HepG2 (cell line): ENCODE measurements around the gene XKR7. TPM values are rescaled to one million over a fixed set of nuclear protein-coding genes. Genes with fewer than 3 reads are reported as not detected.

Experiments used
- ATF3 ChIP-seq: sonication (generic); formaldehyde crosslinking; IDR thresholded peaks from 2 replicates; pipeline ENCODE4 v1.4.0; 2020; ENCODE audit warnings: missing genetic modification reagents
- CSRNP1 ChIP-seq: sonication (generic); formaldehyde crosslinking; IDR thresholded peaks from 2 replicates; pipeline ENCODE4 v1.8.1; 2023; ENCODE audit warnings: mild to moderate bottlenecking, missing genetic modification reagents
- DZIP1 ChIP-seq: sonication (generic); formaldehyde crosslinking; IDR thresholded peaks from 2 replicates; pipeline ENCODE4 v1.5.0; 2020; ENCODE audit warnings: mild to moderate bottlenecking, missing genetic modification reagents
- FOSL2 ChIP-seq: sonication (generic); formaldehyde crosslinking; IDR thresholded peaks from 2 replicates; pipeline ENCODE4 v1.4.0; 2020; ENCODE audit warnings: missing genetic modification reagents
- GATAD2A ChIP-seq: IDR thresholded peaks from 2 replicates; pipeline ENCODE4 v1.6.1; 2016
- GRHL1 ChIP-seq: sonication (generic); formaldehyde crosslinking; conservative IDR thresholded peaks from 2 replicates; pipeline ENCODE4 v1.8.0; 2022; ENCODE audit warnings: missing genetic modification reagents
- HDAC2 ChIP-seq: sonication (generic); formaldehyde crosslinking; IDR thresholded peaks from 2 replicates; pipeline ENCODE4 v1.4.0; 2020; ENCODE audit warnings: missing genetic modification reagents
- IKZF5 ChIP-seq: IDR thresholded peaks from 2 replicates; pipeline ENCODE4 v1.6.1; 2018; ENCODE audit warnings: missing genetic modification reagents, mild to moderate bottlenecking, missing compliant biosample characterization
- KAT7 ChIP-seq: IDR thresholded peaks from 2 replicates; pipeline ENCODE4 v1.6.1; 2018; ENCODE audit warnings: borderline replicate concordance, missing compliant biosample characterization
- KLF9 ChIP-seq: IDR thresholded peaks from 2 replicates; pipeline ENCODE4 v1.6.1; 2016; ENCODE audit warnings: low read depth
- MAFK ChIP-seq, 2 experiments: IDR thresholded peaks in 1 of 2; conservative IDR thresholded peaks in 1 of 2; 2 replicates each; pipeline ENCODE4 v1.6.1; 2011; ENCODE audit warnings: improper control_type of control experiment in 2 of 2, low read length in 2 of 2
- MED8 ChIP-seq: sonication (generic); formaldehyde crosslinking; IDR thresholded peaks from 2 replicates; pipeline ENCODE4 v1.8.1; 2023; ENCODE audit warnings: mild to moderate bottlenecking, missing genetic modification reagents; ENCODE audit not compliant: insufficient replicate concordance
- NFE2L1 ChIP-seq: sonication (generic); formaldehyde crosslinking; IDR thresholded peaks from 2 replicates; pipeline ENCODE4 v1.4.0; 2020; ENCODE audit warnings: missing genetic modification reagents, mild to moderate bottlenecking, borderline replicate concordance
- NFE2L2 ChIP-seq: fragments of 150-350 bp; IDR thresholded peaks from 2 replicates; pipeline ENCODE4 v1.6.1; 2014; ENCODE audit warnings: low read length
- PITX1 ChIP-seq: sonication (generic); formaldehyde crosslinking; IDR thresholded peaks from 2 replicates; pipeline ENCODE4 v1.5.1; 2020; ENCODE audit warnings: mild to moderate bottlenecking, missing genetic modification reagents
- SCMH1 ChIP-seq: sonication (generic); formaldehyde crosslinking; IDR thresholded peaks from 2 replicates; pipeline ENCODE4 v1.9.0; 2021; ENCODE audit warnings: missing genetic modification reagents, mild to moderate bottlenecking, borderline replicate concordance
- XBP1 ChIP-seq: sonication (generic); formaldehyde crosslinking; IDR thresholded peaks from 2 replicates; pipeline ENCODE4 v1.5.0; 2020; ENCODE audit warnings: missing genetic modification reagents
- ZBTB7B ChIP-seq: sonication (generic); formaldehyde crosslinking; IDR thresholded peaks from 2 replicates; pipeline ENCODE4 v1.4.0; 2020; ENCODE audit warnings: missing genetic modification reagents
- ZMYM2 ChIP-seq: sonication (generic); formaldehyde crosslinking; IDR thresholded peaks from 2 replicates; pipeline ENCODE4 v1.8.0; 2022; ENCODE audit warnings: mild to moderate bottlenecking, missing genetic modification reagents
- ZNF432 ChIP-seq: sonication (generic); formaldehyde crosslinking; IDR thresholded peaks from 2 replicates; pipeline ENCODE4 v1.5.0; 2020; ENCODE audit warnings: missing genetic modification reagents, mild to moderate bottlenecking, borderline replicate concordance
- ZNF441 ChIP-seq: sonication (generic); formaldehyde crosslinking; IDR thresholded peaks from 2 replicates; pipeline ENCODE4 v1.7.0; 2021; ENCODE audit warnings: missing genetic modification reagents, borderline replicate concordance
- ZNF562 ChIP-seq: sonication (generic); formaldehyde crosslinking; IDR thresholded peaks from 2 replicates; pipeline ENCODE4 v1.8.0; 2022; ENCODE audit warnings: missing genetic modification reagents, borderline replicate concordance
- polyA plus RNA-seq, 8 experiments: library from polyadenylated mRNA; depleted of rRNA in 3 of 8; stranded (reverse) in 7 of 8; unstranded in 1 of 8; fragments of >200 nt; fragmentation: Illumina TruSeq in 4 of 8; extraction: Trizol in 4 of 8; gene quantifications; 2 replicates each; pipeline versions ENCODE4 v1.2.1 to v1.2.3, GENCODE V29; 2011 to 2016; ENCODE audit warnings: low read depth in 4 of 8, missing spikeins in 1 of 8, mixed read lengths in 1 of 8; ENCODE audit not compliant: insufficient read depth in 1 of 8
- total RNA-seq, 5 experiments: library from RNA; depleted of rRNA; stranded (reverse); fragments of >200 nt; fragmentation: Illumina TruSeq; extraction: Trizol; gene quantifications; 2 replicates each; pipeline ENCODE4 v1.2.3, GENCODE V29; 2016; ENCODE audit warnings: low read depth in 1 of 5

The XKR7 gene
- total and polyA plus RNA-seq, 2 of the 13 experiments (the other 11 are each of a cell fraction or from before 2014, with no cell fraction given): not detected

- TF ChIP-seq PITX1 (CRISPR knock-in tag) (peak; percentile 41; the same call in 1 of the 2 replicates), ZMYM2 (CRISPR knock-in tag) (peak; percentile 92), ATF3 (peak; percentile 29), MAFK (conservative IDR thresholded peaks at IDR 0.05 in 1 of 2, IDR thresholded peaks at IDR 0.05 in 1 of 2; ENCODE audit: low read length in 2 of 2) (0 out of 4 replicates have a peak, but pooled peaks of 1 of the 2 experiments have one; percentile 25), HDAC2 (peak; percentile 83), NFE2L1 (CRISPR knock-in tag) (peak; percentile 78; the same call in 1 of the 2 replicates), MED8 (CRISPR knock-in tag) (no peak), KLF9 (CRISPR knock-in tag) (no peak), NFE2L2 (no peak), ZBTB7B (CRISPR knock-in tag) (peak; percentile 85), KAT7 (CRISPR knock-in tag) (peak; percentile 96; the same call in 1 of the 2 replicates), ZNF432 (CRISPR knock-in tag) (no peak), FOSL2 (CRISPR knock-in tag) (peak; percentile 62), GRHL1 (CRISPR knock-in tag) (no peak), GATAD2A (CRISPR knock-in tag) (peak; percentile 59; the same call in 1 of the 2 replicates), ZNF441 (CRISPR knock-in tag) (peak; percentile 91), DZIP1 (CRISPR knock-in tag) (peak; percentile 95), ZNF562 (CRISPR knock-in tag) (no peak), IKZF5 (CRISPR knock-in tag) (peak; percentile 97), CSRNP1 (CRISPR knock-in tag) (peak; percentile 95), XBP1 (CRISPR knock-in tag) (no peak; the same call in 1 of the 2 replicates), SCMH1 (CRISPR knock-in tag) (no peak)
Observed at GRCh38 chr20:31951530-31952453, 16.2 kb upstream of the XKR7 start, which contains the start of gene PDRG1 (continued).
